Measurements from ENCODE around the gene COL9A1.

The COL9A1 gene

GRCh38 chr6:70298068-70298467 lies 4.8 kb downstream of the COL9A1 start:
- TF ChIP-seq SPI1 (IDR thresholded peaks at IDR 0.05; ENCODE audit: low read depth, low read length) (no peak), PAX5 (IDR thresholded peaks at IDR 0.05; ENCODE audit: insufficient read depth, low read length, severe bottlenecking) (no peak), TAF1 (IDR thresholded peaks at IDR 0.05; ENCODE audit: low read depth, low read length) (no peak), POLR2AphosphoS5 (IDR thresholded peaks at IDR 0.05; ENCODE audit: low read depth, low read length) (no peak)
- FAIRE-seq = no peak
- DNase-seq (ENCODE audit: insufficient read length, low spot score) = no peak

- DNase-seq (ENCODE audit: insufficient read length, low spot score) (no peak), FAIRE-seq (no peak)
- TF ChIP-seq POLR2A (IDR thresholded peaks at IDR 0.05; ENCODE audit: low read depth, low read length) (no peak), TAF1 (IDR thresholded peaks at IDR 0.05; ENCODE audit: low read depth, low read length) (no peak), PAX5 (IDR thresholded peaks at IDR 0.05; ENCODE audit: insufficient read depth, low read length, severe bottlenecking) (no peak), POU2F2 (IDR thresholded peaks at IDR 0.05; ENCODE audit: low read depth, low read length) (no peak), POLR2AphosphoS5 (IDR thresholded peaks at IDR 0.05; ENCODE audit: low read depth, low read length) (no peak), SPI1 (IDR thresholded peaks at IDR 0.05; ENCODE audit: low read depth, low read length) (no peak)
Observed at GRCh38 chr6:70292193-70292592, 10.7 kb downstream of the COL9A1 start.

- TF ChIP-seq PAX5 (IDR thresholded peaks at IDR 0.05; ENCODE audit: insufficient read depth, low read length, severe bottlenecking) = no peak
- no peak for TF ChIP-seq SPI1 (IDR thresholded peaks at IDR 0.05; ENCODE audit: low read depth, low read length)
- TF ChIP-seq TAF1 (IDR thresholded peaks at IDR 0.05; ENCODE audit: low read depth, low read length) = no peak
- TF ChIP-seq POU2F2 (IDR thresholded peaks at IDR 0.05; ENCODE audit: low read depth, low read length) = no peak
- TF ChIP-seq POLR2A (IDR thresholded peaks at IDR 0.05; ENCODE audit: low read depth, low read length) = no peak
- no peak for TF ChIP-seq POLR2AphosphoS5 (IDR thresholded peaks at IDR 0.05; ENCODE audit: low read depth, low read length)
- DNase-seq (ENCODE audit: insufficient read length, low spot score) (no peak), FAIRE-seq (no peak)
Observed at GRCh38 chr6:70289299-70289698, 13.6 kb downstream of the COL9A1 start.

- FAIRE-seq (no peak), DNase-seq (ENCODE audit: insufficient read length, low spot score) (no peak)
- TF ChIP-seq POLR2AphosphoS5 (IDR thresholded peaks at IDR 0.05; ENCODE audit: low read depth, low read length) (no peak), TAF1 (IDR thresholded peaks at IDR 0.05; ENCODE audit: low read depth, low read length) (no peak), POU2F2 (IDR thresholded peaks at IDR 0.05; ENCODE audit: low read depth, low read length) (no peak), POLR2A (IDR thresholded peaks at IDR 0.05; ENCODE audit: low read depth, low read length) (no peak)
Observed at GRCh38 chr6:70286905-70287304, 16.0 kb downstream of the COL9A1 start.

- TF ChIP-seq SPI1 (IDR thresholded peaks at IDR 0.05; ENCODE audit: low read depth, low read length) = no peak
- DNase-seq (ENCODE audit: insufficient read length, low spot score) = no peak
- no peak for FAIRE-seq
Observed at GRCh38 chr6:70285201-70285600, 17.7 kb downstream of the COL9A1 start.

GRCh38 chr6:70282919-70283461 lies 19.9 kb downstream of the COL9A1 start:
- TF ChIP-seq SPI1 (IDR thresholded peaks at IDR 0.05; ENCODE audit: low read depth, low read length) = no peak
- no peak for DNase-seq (ENCODE audit: insufficient read length, low spot score)
- FAIRE-seq = no peak

GRCh38 chr6:70282312-70282918 lies 20.5 kb downstream of the COL9A1 start:
- DNase-seq (ENCODE audit: insufficient read length, low spot score) = no peak
- FAIRE-seq = no peak
- TF ChIP-seq POLR2AphosphoS5 (IDR thresholded peaks at IDR 0.05; ENCODE audit: low read depth, low read length) = no peak
- TF ChIP-seq PAX5 (IDR thresholded peaks at IDR 0.05; ENCODE audit: insufficient read depth, low read length, severe bottlenecking) = no peak
- no peak for TF ChIP-seq SPI1 (IDR thresholded peaks at IDR 0.05; ENCODE audit: low read depth, low read length)
- TF ChIP-seq POU2F2 (IDR thresholded peaks at IDR 0.05; ENCODE audit: low read depth, low read length) = no peak
- TF ChIP-seq POLR2A (IDR thresholded peaks at IDR 0.05; ENCODE audit: low read depth, low read length) = no peak
- no peak for TF ChIP-seq TAF1 (IDR thresholded peaks at IDR 0.05; ENCODE audit: low read depth, low read length)

GRCh38 chr6:70281923-70282311 lies 21.0 kb downstream of the COL9A1 start:
- TF ChIP-seq POLR2AphosphoS5 (IDR thresholded peaks at IDR 0.05; ENCODE audit: low read depth, low read length) = no peak
- TF ChIP-seq PAX5 (IDR thresholded peaks at IDR 0.05; ENCODE audit: insufficient read depth, low read length, severe bottlenecking) = no peak
- TF ChIP-seq TAF1 (IDR thresholded peaks at IDR 0.05; ENCODE audit: low read depth, low read length) = no peak
- no peak for TF ChIP-seq POU2F2 (IDR thresholded peaks at IDR 0.05; ENCODE audit: low read depth, low read length)
- DNase-seq (ENCODE audit: insufficient read length, low spot score) (no peak), FAIRE-seq (no peak)

GRCh38 chr6:70280400-70280853 lies 22.5 kb downstream of the COL9A1 start:
- TF ChIP-seq SPI1 (IDR thresholded peaks at IDR 0.05; ENCODE audit: low read depth, low read length) = no peak
- TF ChIP-seq POU2F2 (IDR thresholded peaks at IDR 0.05; ENCODE audit: low read depth, low read length) = no peak
- FAIRE-seq (no peak), DNase-seq (ENCODE audit: insufficient read length, low spot score) (no peak)

GRCh38 chr6:70277470-70277869 lies 25.4 kb downstream of the COL9A1 start:
- no peak for FAIRE-seq
- TF ChIP-seq TAF1 (IDR thresholded peaks at IDR 0.05; ENCODE audit: low read depth, low read length) (no peak), POLR2A (IDR thresholded peaks at IDR 0.05; ENCODE audit: low read depth, low read length) (no peak), PAX5 (IDR thresholded peaks at IDR 0.05; ENCODE audit: insufficient read depth, low read length, severe bottlenecking) (no peak), POU2F2 (IDR thresholded peaks at IDR 0.05; ENCODE audit: low read depth, low read length) (no peak), SPI1 (IDR thresholded peaks at IDR 0.05; ENCODE audit: low read depth, low read length) (no peak), POLR2AphosphoS5 (IDR thresholded peaks at IDR 0.05; ENCODE audit: low read depth, low read length) (no peak)
- DNase-seq (ENCODE audit: insufficient read length, low spot score) = no peak

GRCh38 chr6:70274338-70274737 lies 28.5 kb downstream of the COL9A1 start:
- no peak for TF ChIP-seq TAF1 (IDR thresholded peaks at IDR 0.05; ENCODE audit: low read depth, low read length)
- TF ChIP-seq PAX5 (IDR thresholded peaks at IDR 0.05; ENCODE audit: insufficient read depth, low read length, severe bottlenecking) = no peak
- TF ChIP-seq POLR2AphosphoS5 (IDR thresholded peaks at IDR 0.05; ENCODE audit: low read depth, low read length) = no peak
- TF ChIP-seq POU2F2 (IDR thresholded peaks at IDR 0.05; ENCODE audit: low read depth, low read length) = no peak
- TF ChIP-seq SPI1 (IDR thresholded peaks at IDR 0.05; ENCODE audit: low read depth, low read length) = no peak
- no peak for TF ChIP-seq POLR2A (IDR thresholded peaks at IDR 0.05; ENCODE audit: low read depth, low read length)

More at GRCh38 chr6:70274338-70274737, 28.5 kb downstream of the COL9A1 start:
- DNase-seq (ENCODE audit: insufficient read length, low spot score) = no peak
- FAIRE-seq = no peak
